PC-3 (cell line): ENCODE results near the gene ACSL4. TPM values are rescaled to one million over a fixed set of nuclear protein-coding genes. Genes with fewer than 3 reads are reported as not detected.

ENCODE experiments used
- ATAC-seq: fragments of 200-7000 bp; cut with Tn5 transposase; 2 replicates; pipeline ENCODE4 v1.9.1; 2020; ENCODE audit warnings: mild to moderate bottlenecking, moderate library complexity
- BruUV-seq: library from RNA; stranded (reverse); fragments of 400-500 nt; replicated peaks from 2 replicates; lab custom pipeline; 2021; lab: Mats Ljungman, UMichigan
- CTCF ChIA-PET: fragments of 300-600 bp; sonication (Branson Sonifier 250); formaldehyde crosslinking; loops from one replicate; lab custom pipeline; 2022; ENCODE audit warnings: antibody characterized with exemption; lab: Charles Lee
- POLR2A ChIA-PET: fragments of 300-600 bp; sonication (Branson Sonifier 250); formaldehyde crosslinking; loops from one replicate; lab custom pipeline; 2022; ENCODE audit warnings: antibody characterized with exemption; ENCODE audit not compliant: unreplicated experiment; lab: Charles Lee
- DNase-seq: peaks from one replicate; pipeline ENCODE4 v3.0.0-alpha.2; 2015
- H2AFZ ChIP-seq: fragments of 300-600 bp; sonication (generic); 2 replicates; pipeline ENCODE4 v1.6.0; 2016; ENCODE audit warnings: antibody characterized with exemption, low read length
- H3F3A ChIP-seq: fragments of 300-600 bp; sonication (generic); one replicate; pipeline ENCODE4 v1.6.0; 2017; ENCODE audit warnings: antibody characterized with exemption, low read length, control low read depth, mild to moderate bottlenecking; ENCODE audit not compliant: unreplicated experiment
- H3K27ac ChIP-seq: fragments of 300-600 bp; sonication (generic); 2 replicates; pipeline ENCODE4 v1.5.1; 2016; ENCODE audit warnings: mild to moderate bottlenecking, low read length
- H3K27me3 ChIP-seq: fragments of 300-600 bp; sonication (generic); 2 replicates; pipeline ENCODE4 v1.6.1; 2016; ENCODE audit warnings: low read length, mixed read lengths
- H3K36me3 ChIP-seq: fragments of 300-600 bp; sonication (generic); 2 replicates; pipeline ENCODE4 v1.6.1; 2016; ENCODE audit warnings: low read depth, mixed run types, low read length, mixed read lengths
- H3K4me1 ChIP-seq: fragments of 300-600 bp; sonication (generic); 2 replicates; pipeline ENCODE4 v1.5.1; 2016; ENCODE audit warnings: low read length; ENCODE audit not compliant: insufficient read depth
- H3K4me2 ChIP-seq: fragments of 300-600 bp; sonication (generic); 2 replicates; pipeline ENCODE4 v1.6.0; 2016; ENCODE audit warnings: low read length
- H3K4me3 ChIP-seq: fragments of 300-600 bp; sonication (generic); 2 replicates; pipeline ENCODE4 v1.5.1; 2016; ENCODE audit warnings: mild to moderate bottlenecking, low read length, mixed read lengths
- H3K79me2 ChIP-seq: fragments of 300-600 bp; sonication (generic); 2 replicates; pipeline ENCODE4 v1.6.1; 2017; ENCODE audit warnings: low read length, mixed read lengths
- H3K9ac ChIP-seq: fragments of 300-600 bp; sonication (generic); 2 replicates; pipeline ENCODE4 v1.6.0; 2016; ENCODE audit warnings: mild to moderate bottlenecking, low read length
- H3K9me2 ChIP-seq: fragments of 300-600 bp; sonication (generic); replicated peaks from 2 replicates; pipeline ENCODE4 v1.6.1; 2016; ENCODE audit warnings: mixed run types, low read length, mixed read lengths
- H3K9me3 ChIP-seq: fragments of 300-600 bp; sonication (generic); 2 replicates; pipeline ENCODE4 v1.6.1; 2016; ENCODE audit warnings: low read length, mixed read lengths
- H4K20me1 ChIP-seq: fragments of 300-600 bp; sonication (generic); 2 replicates; pipeline ENCODE4 v1.6.1; 2016; ENCODE audit warnings: low read length, mixed read lengths
- EZH2 ChIP-seq: fragments of 300-600 bp; sonication (generic); IDR thresholded peaks from one replicate; pipeline ENCODE4 v1.6.1; 2017; ENCODE audit warnings: antibody characterized with exemption, mild to moderate bottlenecking, low read length; ENCODE audit not compliant: unreplicated experiment
- EZH2phosphoT487 ChIP-seq: fragments of 300-600 bp; sonication (generic); IDR thresholded peaks from 2 replicates; pipeline ENCODE4 v1.6.1; 2018; ENCODE audit warnings: mild to moderate bottlenecking, antibody characterized with exemption, low read length, borderline replicate concordance
- intact Hi-C: fragments of 100-400 bp; cut with micrococcal nuclease; formaldehyde crosslinking; loops from 2 replicates; pipeline ENCODE4 v1.9.0; 2023
- total RNA-seq: library from RNA; depleted of rRNA; stranded (reverse); fragments of >200 nt; gene quantifications from 2 replicates; pipeline ENCODE4 v1.2.3, GENCODE V29; 2014
- TF ChIP-seq, protein P1 (sequence below): fragments of 300-600 bp; sonication (generic); conservative IDR thresholded peaks from 2 replicates; pipeline ENCODE4 v1.5.1; 2017; ENCODE audit warnings: antibody characterized with exemption, low read depth, mild to moderate bottlenecking, low read length

The ACSL4 gene
- total RNA-seq, 1 experiment from 2014 or later = 41.7 TPM

DNA sequence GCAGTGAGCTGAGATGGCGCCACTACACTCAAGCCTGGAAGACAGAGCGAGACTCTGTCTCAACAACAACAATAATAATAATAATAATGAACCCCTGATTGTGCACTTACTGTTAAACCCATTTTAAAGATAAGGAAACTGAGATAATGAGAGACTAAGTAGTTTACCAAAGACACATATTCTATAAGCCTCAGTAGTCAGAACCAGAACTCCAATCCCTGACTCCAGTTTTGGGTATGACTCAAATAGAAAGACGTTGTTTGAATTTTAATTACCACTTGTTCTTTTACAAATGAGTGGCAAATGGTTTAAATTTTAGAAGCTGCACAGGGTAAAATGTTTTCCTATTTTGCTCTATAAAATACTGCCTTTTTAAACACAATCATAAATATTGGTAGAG lies 37.4 kb downstream of the ACSL4 start:
- no peak for DNase-seq
- Histone ChIP-seq H3K79me2 (0 out of 2 replicates have a peak, but pooled peaks cover 7% of the 10 kb centered on the region), H3F3A (no peaks in the 10 kb centered on the region), H3K9ac (no peak overlapping the region), H3K4me1 (no peaks in the 10 kb centered on the region), H3K9me2 (no peaks in the 10 kb centered on the region), H3K36me3 (no peaks in the 10 kb centered on the region), H4K20me1 (no peaks in the 10 kb centered on the region), H3K27me3 (no peaks in the 10 kb centered on the region), H3K27ac (no peak overlapping the region), H3K9me3 (no peaks in the 10 kb centered on the region), H3K4me3 (no peak overlapping the region), H3K4me2 (no peak overlapping the region), H2AFZ (no peak overlapping the region)
- intact Hi-C loops = no loop called here
- TF ChIP-seq, protein P1, sequence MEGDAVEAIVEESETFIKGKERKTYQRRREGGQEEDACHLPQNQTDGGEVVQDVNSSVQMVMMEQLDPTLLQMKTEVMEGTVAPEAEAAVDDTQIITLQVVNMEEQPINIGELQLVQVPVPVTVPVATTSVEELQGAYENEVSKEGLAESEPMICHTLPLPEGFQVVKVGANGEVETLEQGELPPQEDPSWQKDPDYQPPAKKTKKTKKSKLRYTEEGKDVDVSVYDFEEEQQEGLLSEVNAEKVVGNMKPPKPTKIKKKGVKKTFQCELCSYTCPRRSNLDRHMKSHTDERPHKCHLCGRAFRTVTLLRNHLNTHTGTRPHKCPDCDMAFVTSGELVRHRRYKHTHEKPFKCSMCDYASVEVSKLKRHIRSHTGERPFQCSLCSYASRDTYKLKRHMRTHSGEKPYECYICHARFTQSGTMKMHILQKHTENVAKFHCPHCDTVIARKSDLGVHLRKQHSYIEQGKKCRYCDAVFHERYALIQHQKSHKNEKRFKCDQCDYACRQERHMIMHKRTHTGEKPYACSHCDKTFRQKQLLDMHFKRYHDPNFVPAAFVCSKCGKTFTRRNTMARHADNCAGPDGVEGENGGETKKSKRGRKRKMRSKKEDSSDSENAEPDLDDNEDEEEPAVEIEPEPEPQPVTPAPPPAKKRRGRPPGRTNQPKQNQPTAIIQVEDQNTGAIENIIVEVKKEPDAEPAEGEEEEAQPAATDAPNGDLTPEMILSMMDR = no peak
- TF ChIP-seq EZH2phosphoT487 (no peak), EZH2 (no peak)
- no peak for ATAC-seq
- ChIA-PET CTCF (no interaction called here), POLR2A (no interaction called here)
- BruUV-seq = no TSS peak

DNA sequence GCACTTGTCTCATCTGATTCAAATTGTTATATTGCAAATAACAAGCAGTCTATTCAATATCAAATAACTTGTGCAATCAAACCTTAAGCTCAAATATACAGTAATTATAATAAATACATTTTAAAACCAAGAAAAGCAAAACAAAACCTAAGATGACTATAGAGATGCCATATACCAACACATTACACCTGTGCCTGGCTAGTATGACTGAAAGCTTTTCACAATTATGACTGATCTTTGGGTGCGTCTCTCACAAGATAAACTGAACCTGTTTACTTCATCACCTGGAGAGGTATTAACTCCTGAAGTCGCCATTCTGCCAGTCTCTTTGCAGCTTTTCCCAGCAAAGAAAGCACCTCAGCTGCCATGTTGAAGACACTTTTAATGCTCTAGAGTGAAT lies 41.3 kb downstream of the ACSL4 start:
- intact Hi-C loops = no loop called here
- TF ChIP-seq EZH2phosphoT487 (no peak), EZH2 (no peak)
- TF ChIP-seq, protein P1 = no peak
- H3K79me2 ChIP-seq = no peaks in the 10 kb centered on the region
- no peaks in the 10 kb centered on the region for H3K9me2 ChIP-seq
- H3K9me3 ChIP-seq = no peaks in the 10 kb centered on the region
- H3K27me3 ChIP-seq = no peaks in the 10 kb centered on the region
- POLR2A ChIA-PET = no interaction called here
- H2AFZ ChIP-seq = no peak overlapping the region
- no peak overlapping the region for H3K4me3 ChIP-seq
- no peak for DNase-seq
- no peaks in the 10 kb centered on the region for H4K20me1 ChIP-seq
- no peak overlapping the region for H3K27ac ChIP-seq
- H3K4me2 ChIP-seq = peak overlapping the region; percentile 10; the same call in 1 of the 2 replicates
- BruUV-seq = no TSS peak
- no peaks in the 10 kb centered on the region for H3K4me1 ChIP-seq
- no peaks in the 10 kb centered on the region for H3F3A ChIP-seq
- no peaks in the 10 kb centered on the region for H3K36me3 ChIP-seq
- ATAC-seq = no peak
- CTCF ChIA-PET = no interaction called here
- H3K9ac ChIP-seq = no peak overlapping the region

DNA sequence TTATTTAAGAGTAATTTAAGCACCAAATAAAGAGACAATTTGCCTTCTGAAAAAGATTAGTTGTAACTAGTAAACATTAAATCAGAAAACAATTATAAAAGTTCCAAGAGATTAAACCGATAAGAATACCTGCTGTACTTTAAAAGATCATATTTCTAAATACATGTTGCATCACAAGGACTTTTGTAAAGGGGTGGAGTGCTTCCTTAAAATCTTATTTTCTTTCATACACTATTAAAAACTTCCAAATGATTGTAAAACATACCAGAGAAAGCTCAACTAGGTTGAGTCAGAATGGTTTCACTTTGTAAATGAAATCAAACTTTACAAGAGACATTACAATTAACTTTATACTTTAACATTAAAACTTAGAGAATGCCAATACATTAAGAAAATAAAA lies 41.8 kb downstream of the ACSL4 start:
- Histone ChIP-seq H3K9ac (no peak overlapping the region), H3K4me1 (no peaks in the 10 kb centered on the region), H3K27me3 (no peaks in the 10 kb centered on the region), H3K9me3 (no peaks in the 10 kb centered on the region), H3K27ac (no peak overlapping the region), H3K4me3 (no peak overlapping the region), H3F3A (no peaks in the 10 kb centered on the region), H4K20me1 (no peaks in the 10 kb centered on the region), H3K36me3 (no peaks in the 10 kb centered on the region), H3K9me2 (no peaks in the 10 kb centered on the region), H3K4me2 (peak overlapping the region; percentile 10; the same call in 1 of the 2 replicates), H2AFZ (no peak overlapping the region), H3K79me2 (no peaks in the 10 kb centered on the region)
- TF ChIP-seq EZH2phosphoT487 (no peak), EZH2 (no peak)
- TF ChIP-seq, protein P1 = no peak
- intact Hi-C loops = no loop called here
- no TSS peak for BruUV-seq
- DNase-seq = no peak
- ATAC-seq = peak; percentile 51
- ChIA-PET CTCF (no interaction called here), POLR2A (no interaction called here)
